HG03039 (cell line): ENCODE results near the gene SYT10.
"Not testable (repeated sequence)": the region's sequence is repeated elsewhere in the genome, so short reads cannot be mapped to it uniquely, and the experiment has no call there.

ENCODE experiments used
- ATAC-seq: cut with Tn5 transposase; IDR thresholded peaks from one replicate; pipeline ENCODE4 v1.9.1; 2021; ENCODE audit warnings: mild to moderate bottlenecking, moderate library complexity; ENCODE audit not compliant: unreplicated experiment

The SYT10 gene

GRCh38 chr12:33357181-33357580 is 82.4 kb downstream of the SYT10 start:
- no peak for ATAC-seq

GRCh38 chr12:33349791-33350190 is 89.8 kb downstream of the SYT10 start:
- no peak for ATAC-seq

GRCh38 chr12:33331961-33332398 is 107.6 kb downstream of the SYT10 start:
- not testable (repeated sequence) for ATAC-seq

- no peak for ATAC-seq
Measured at GRCh38 chr12:33330940-33331339, 108.7 kb downstream of the SYT10 start.
